Parathyroid adenoma (tissue), 2 donors: ENCODE data around the gene NLGN1.
"Not testable (repeated sequence)": the region's sequence is repeated elsewhere in the genome, so short reads cannot be mapped to it uniquely, and the experiment has no call there.

Experiments
- H2AFZ ChIP-seq: fragments of 300-600 bp; sonication (generic); one replicate; pipeline ENCODE4 v1.7.0; 2017; ENCODE audit warnings: antibody characterized with exemption, mild to moderate bottlenecking
- H3K27ac ChIP-seq: fragments of 300-600 bp; sonication (generic); one replicate; pipeline ENCODE4 v1.7.0; 2017
- H3K27me3 ChIP-seq: fragments of 300-600 bp; sonication (generic); one replicate; pipeline ENCODE4 v1.7.0; 2017; ENCODE audit warnings: low read length; ENCODE audit not compliant: control insufficient read depth, insufficient read depth
- H3K36me3 ChIP-seq: fragments of 300-600 bp; sonication (generic); one replicate; pipeline ENCODE4 v1.7.0; 2017; ENCODE audit warnings: low read length; ENCODE audit not compliant: control insufficient read depth, insufficient read depth
- H3K4me1 ChIP-seq: fragments of 300-600 bp; sonication (generic); one replicate; pipeline ENCODE4 v1.7.0; 2017; ENCODE audit warnings: control low read depth
- H3K4me2 ChIP-seq: fragments of 300-600 bp; sonication (generic); one replicate; pipeline ENCODE4 v1.7.0; 2017; ENCODE audit warnings: low read length
- H3K4me3 ChIP-seq: fragments of 300-600 bp; sonication (generic); one replicate; pipeline ENCODE4 v1.7.0; 2017; ENCODE audit warnings: low read depth, low read length
- H3K79me2 ChIP-seq: fragments of 300-600 bp; sonication (generic); one replicate; pipeline ENCODE4 v1.7.0; 2017; ENCODE audit warnings: control low read depth
- H3K9ac ChIP-seq: fragments of 300-600 bp; sonication (generic); one replicate; pipeline ENCODE4 v1.7.0; 2017; ENCODE audit warnings: mild to moderate bottlenecking
- H3K9me3 ChIP-seq: fragments of 300-600 bp; sonication (generic); one replicate; pipeline ENCODE4 v1.7.0; 2017; ENCODE audit warnings: low read length; ENCODE audit not compliant: control insufficient read depth
- TF ChIP-seq, protein P1 (sequence below): fragments of 300-600 bp; sonication (generic); IDR thresholded peaks from one replicate; pipeline ENCODE4 v1.7.0; 2017; ENCODE audit warnings: antibody characterized with exemption, mild to moderate bottlenecking
- donor health status: primary hyperparathyroidism.

The NLGN1 gene

DNA sequence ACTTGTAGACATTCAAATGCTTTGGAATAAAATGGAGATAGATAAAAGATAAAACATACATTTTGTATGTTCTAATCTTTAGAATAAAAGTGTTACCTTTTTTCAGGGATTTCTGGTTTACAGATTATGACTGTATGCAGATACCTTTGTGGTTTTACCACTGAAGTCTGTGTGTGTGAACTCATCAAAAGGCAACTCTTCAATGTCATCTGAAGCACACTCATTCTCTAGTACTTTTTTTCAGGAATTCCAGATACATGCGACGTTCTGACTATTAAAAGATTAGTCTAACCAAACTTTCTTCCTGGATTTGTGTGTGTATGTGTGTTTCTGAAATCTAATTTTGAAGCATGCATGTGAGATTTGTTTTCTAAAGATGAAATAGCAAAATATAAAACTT lies 188.6 kb downstream of the NLGN1 start:
- H3K27ac ChIP-seq: no peak overlapping the region
- no peak overlapping the region for H2AFZ ChIP-seq
- H3K9ac ChIP-seq: no peak overlapping the region
- H3K4me1 ChIP-seq: no peaks in the 10 kb centered on the region
- H3K79me2 ChIP-seq: no peaks in the 10 kb centered on the region
- no peaks in the 10 kb centered on the region for H3K9me3 ChIP-seq
- H3K27me3 ChIP-seq: no peaks in the 10 kb centered on the region
- no peaks in the 10 kb centered on the region for H3K36me3 ChIP-seq
- H3K4me3 ChIP-seq: no peak overlapping the region
- TF ChIP-seq, protein P1, sequence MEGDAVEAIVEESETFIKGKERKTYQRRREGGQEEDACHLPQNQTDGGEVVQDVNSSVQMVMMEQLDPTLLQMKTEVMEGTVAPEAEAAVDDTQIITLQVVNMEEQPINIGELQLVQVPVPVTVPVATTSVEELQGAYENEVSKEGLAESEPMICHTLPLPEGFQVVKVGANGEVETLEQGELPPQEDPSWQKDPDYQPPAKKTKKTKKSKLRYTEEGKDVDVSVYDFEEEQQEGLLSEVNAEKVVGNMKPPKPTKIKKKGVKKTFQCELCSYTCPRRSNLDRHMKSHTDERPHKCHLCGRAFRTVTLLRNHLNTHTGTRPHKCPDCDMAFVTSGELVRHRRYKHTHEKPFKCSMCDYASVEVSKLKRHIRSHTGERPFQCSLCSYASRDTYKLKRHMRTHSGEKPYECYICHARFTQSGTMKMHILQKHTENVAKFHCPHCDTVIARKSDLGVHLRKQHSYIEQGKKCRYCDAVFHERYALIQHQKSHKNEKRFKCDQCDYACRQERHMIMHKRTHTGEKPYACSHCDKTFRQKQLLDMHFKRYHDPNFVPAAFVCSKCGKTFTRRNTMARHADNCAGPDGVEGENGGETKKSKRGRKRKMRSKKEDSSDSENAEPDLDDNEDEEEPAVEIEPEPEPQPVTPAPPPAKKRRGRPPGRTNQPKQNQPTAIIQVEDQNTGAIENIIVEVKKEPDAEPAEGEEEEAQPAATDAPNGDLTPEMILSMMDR: no peak
- H3K4me2 ChIP-seq: no peak overlapping the region

GRCh38 chr3:173587055-173587454 lies 189.5 kb downstream of the NLGN1 start:
- TF ChIP-seq, protein P1: no peak
- H3K36me3 ChIP-seq: no peaks in the 10 kb centered on the region
- no peaks in the 10 kb centered on the region for H3K79me2 ChIP-seq
- H3K9me3 ChIP-seq: no peaks in the 10 kb centered on the region
- no peak overlapping the region for H3K27ac ChIP-seq
- no peaks in the 10 kb centered on the region for H3K4me1 ChIP-seq
- no peak overlapping the region for H3K4me3 ChIP-seq
- no peak overlapping the region for H2AFZ ChIP-seq
- H3K9ac ChIP-seq: no peak overlapping the region
- H3K4me2 ChIP-seq: no peak overlapping the region
- H3K27me3 ChIP-seq: no peaks in the 10 kb centered on the region

DNA sequence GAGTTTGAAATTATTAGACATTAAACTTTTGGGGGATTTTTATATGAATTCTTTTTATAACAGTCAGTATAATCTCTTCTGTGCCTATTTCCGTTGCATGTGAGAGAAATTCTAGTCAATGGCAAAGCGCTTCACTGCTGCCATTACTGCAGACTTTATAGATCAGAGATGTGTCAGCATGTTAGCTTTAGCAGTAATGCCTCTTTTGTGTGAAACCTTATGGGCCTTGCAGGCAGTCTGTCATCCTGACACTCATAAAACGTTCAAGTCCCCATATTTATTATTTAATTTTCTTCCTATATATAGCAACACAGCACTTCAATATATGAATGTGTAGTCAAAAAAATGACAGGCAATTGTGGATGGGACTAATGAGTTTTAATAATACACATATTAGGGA lies 191.0 kb downstream of the NLGN1 start:
- no peaks in the 10 kb centered on the region for H3K9me3 ChIP-seq
- no peaks in the 10 kb centered on the region for H3K27me3 ChIP-seq
- TF ChIP-seq, protein P1: no peak
- H2AFZ ChIP-seq: no peak overlapping the region
- H3K4me3 ChIP-seq: no peak overlapping the region
- H3K4me1 ChIP-seq: no peaks in the 10 kb centered on the region
- H3K79me2 ChIP-seq: no peaks in the 10 kb centered on the region
- H3K36me3 ChIP-seq: no peaks in the 10 kb centered on the region
- no peak overlapping the region for H3K9ac ChIP-seq
- H3K4me2 ChIP-seq: no peak overlapping the region
- H3K27ac ChIP-seq: no peak overlapping the region

DNA sequence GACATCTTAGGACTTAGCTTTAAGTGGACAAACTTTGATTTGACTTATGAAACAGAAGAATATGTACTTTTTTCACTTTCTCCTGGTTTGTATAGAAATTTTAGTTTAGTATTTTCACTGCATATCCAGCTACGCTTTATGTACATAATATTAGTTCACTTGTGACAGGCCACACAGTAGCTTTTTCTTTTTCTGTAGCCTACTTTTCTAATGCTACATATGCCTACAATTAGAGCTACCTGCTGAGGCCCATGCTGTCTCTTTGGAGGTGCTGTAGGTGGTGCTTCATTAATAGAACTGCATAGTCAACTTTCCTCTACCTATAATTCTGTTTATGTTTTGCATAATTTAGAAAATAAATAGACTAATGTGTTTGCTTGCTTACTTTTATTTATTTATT lies 191.6 kb downstream of the NLGN1 start:
- Histone ChIP-seq H3K4me1 (no peaks in the 10 kb centered on the region), H3K79me2 (no peaks in the 10 kb centered on the region), H3K36me3 (no peaks in the 10 kb centered on the region), H3K27ac (no peak overlapping the region), H2AFZ (no peak overlapping the region), H3K9ac (no peak overlapping the region), H3K4me3 (no peak overlapping the region), H3K27me3 (no peaks in the 10 kb centered on the region), H3K9me3 (no peaks in the 10 kb centered on the region), H3K4me2 (no peak overlapping the region)
- TF ChIP-seq, protein P1: no peak

GRCh38 chr3:173591401-173591800 lies 193.9 kb downstream of the NLGN1 start:
- Histone ChIP-seq H3K36me3 (no peaks in the 10 kb centered on the region), H3K27ac (no peak overlapping the region), H3K9ac (no peak overlapping the region), H3K4me1 (no peaks in the 10 kb centered on the region), H3K9me3 (no peaks in the 10 kb centered on the region), H3K27me3 (no peaks in the 10 kb centered on the region), H3K79me2 (no peaks in the 10 kb centered on the region), H3K4me3 (no peak overlapping the region), H2AFZ (no peak overlapping the region), H3K4me2 (no peak overlapping the region)
- TF ChIP-seq, protein P1: no peak

- not testable (repeated sequence) for H3K79me2 ChIP-seq, H2AFZ ChIP-seq, H3K9ac ChIP-seq, H3K27me3 ChIP-seq, H3K4me1 ChIP-seq, H3K27ac ChIP-seq, H3K4me3 ChIP-seq, H3K36me3 ChIP-seq, H3K4me2 ChIP-seq, H3K9me3 ChIP-seq
These were observed 197.3 kb downstream of the NLGN1 start for GRCh38 chr3:173594881-173595280.
